Upper lobe of right lung (tissue), 1 donor: Measurements from ENCODE around the gene DEPDC5. TPM values are rescaled to one million over a fixed set of nuclear protein-coding genes. Genes with fewer than 3 reads are reported as not detected.
A peak's percentile ranks its signal among the peaks of the same experiment; 100 is the strongest.
"Not testable (repeated sequence)": the region's sequence is repeated elsewhere in the genome, so short reads cannot be mapped to it uniquely, and the experiment has no call there.

Experiments
- ATAC-seq: fragments of 200-7000 bp; cut with Tn5 transposase; one replicate; pipeline ENCODE4 v1.9.1; 2020; ENCODE audit warnings: mild to moderate bottlenecking, moderate library complexity
- DNase-seq: peaks from one replicate; pipeline ENCODE4 v3.0.0-alpha.2; 2020
- H3K27ac ChIP-seq: fragments of 200-600 bp; one replicate; pipeline ENCODE4 v1.8.0; 2022
- H3K27me3 ChIP-seq: fragments of 200-600 bp; one replicate; pipeline ENCODE4 v1.8.0; 2022; ENCODE audit warnings: mild to moderate bottlenecking
- H3K36me3 ChIP-seq: fragments of 200-600 bp; one replicate; pipeline ENCODE4 v1.8.0; 2022
- H3K4me1 ChIP-seq: fragments of 200-600 bp; one replicate; pipeline ENCODE4 v1.8.0; 2022
- H3K4me3 ChIP-seq: fragments of 200-600 bp; one replicate; pipeline ENCODE4 v1.8.0; 2022; ENCODE audit warnings: mild to moderate bottlenecking
- H3K9me3 ChIP-seq: fragments of 200-600 bp; one replicate; pipeline ENCODE4 v1.8.0; 2022
- intact Hi-C: fragments of 100-400 bp; cut with DNase I; formaldehyde crosslinking; loops from one replicate; pipeline ENCODE4 v1.11.0; 2022
- total RNA-seq: library from RNA; stranded (reverse); fragmentation: NEBNext Ultra II Directional; extraction: Animal tissue kit (Norgen Biotek cat#: 25700); gene quantifications from one replicate; pipeline ENCODE4 v1.2.1, GENCODE V29; 2021
- TF ChIP-seq, protein P1 (sequence below): fragments of 200-600 bp; IDR thresholded peaks from one replicate; pipeline ENCODE4 v1.8.0; 2022; ENCODE audit warnings: antibody characterized with exemption
- donor health status: DM: no; HTN: yes; CAD: no; lungs with severe emphysema.

Gene DEPDC5
- total RNA-seq, 1 donor from 2014 or later = 24.7 TPM

DNA sequence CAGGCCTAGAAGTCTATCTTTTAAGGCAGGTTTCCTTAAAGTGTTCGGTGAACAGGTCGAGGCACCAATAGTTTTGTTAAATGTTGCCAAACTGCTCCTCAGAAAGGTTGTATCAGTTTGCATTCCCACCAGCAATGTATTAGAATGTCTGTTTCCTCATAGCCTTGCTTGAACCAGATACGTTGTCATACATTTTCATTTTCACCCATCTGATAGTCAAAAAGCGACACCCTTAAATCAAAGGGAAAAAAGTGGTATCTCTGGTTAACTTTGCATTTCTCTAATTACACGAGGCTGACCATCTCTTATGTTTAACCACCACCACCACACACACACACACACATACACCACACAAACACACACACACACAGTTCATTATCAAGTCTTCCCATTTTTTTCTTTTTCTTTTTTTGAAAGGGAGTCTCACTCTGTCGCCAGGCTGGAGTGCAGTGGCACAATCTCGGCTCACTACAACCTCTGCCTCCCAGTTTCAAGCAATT, 20.2 kb upstream of the DEPDC5 start:
- H3K36me3 ChIP-seq = peaks cover 21% of the 10 kb centered on the region
- intact Hi-C loops = no loop called here
- ATAC-seq (no peak), DNase-seq (no peak)
- TF ChIP-seq, protein P1, sequence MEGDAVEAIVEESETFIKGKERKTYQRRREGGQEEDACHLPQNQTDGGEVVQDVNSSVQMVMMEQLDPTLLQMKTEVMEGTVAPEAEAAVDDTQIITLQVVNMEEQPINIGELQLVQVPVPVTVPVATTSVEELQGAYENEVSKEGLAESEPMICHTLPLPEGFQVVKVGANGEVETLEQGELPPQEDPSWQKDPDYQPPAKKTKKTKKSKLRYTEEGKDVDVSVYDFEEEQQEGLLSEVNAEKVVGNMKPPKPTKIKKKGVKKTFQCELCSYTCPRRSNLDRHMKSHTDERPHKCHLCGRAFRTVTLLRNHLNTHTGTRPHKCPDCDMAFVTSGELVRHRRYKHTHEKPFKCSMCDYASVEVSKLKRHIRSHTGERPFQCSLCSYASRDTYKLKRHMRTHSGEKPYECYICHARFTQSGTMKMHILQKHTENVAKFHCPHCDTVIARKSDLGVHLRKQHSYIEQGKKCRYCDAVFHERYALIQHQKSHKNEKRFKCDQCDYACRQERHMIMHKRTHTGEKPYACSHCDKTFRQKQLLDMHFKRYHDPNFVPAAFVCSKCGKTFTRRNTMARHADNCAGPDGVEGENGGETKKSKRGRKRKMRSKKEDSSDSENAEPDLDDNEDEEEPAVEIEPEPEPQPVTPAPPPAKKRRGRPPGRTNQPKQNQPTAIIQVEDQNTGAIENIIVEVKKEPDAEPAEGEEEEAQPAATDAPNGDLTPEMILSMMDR = no peak
- no peak overlapping the region for H3K4me3 ChIP-seq
- no peaks in the 10 kb centered on the region for H3K9me3 ChIP-seq
- H3K4me1 ChIP-seq = peaks cover 3% of the 10 kb centered on the region
- no peaks in the 10 kb centered on the region for H3K27me3 ChIP-seq
- H3K27ac ChIP-seq = no peak overlapping the region

GRCh38 chr22:31734512-31734911, 19.3 kb upstream of the DEPDC5 start:
- peaks cover 22% of the 10 kb centered on the region for H3K36me3 ChIP-seq
- intact Hi-C loops = no loop called here
- peaks cover 10% of the 10 kb centered on the region for H3K4me1 ChIP-seq
- ATAC-seq (no peak), DNase-seq (no peak)
- H3K4me3 ChIP-seq = no peak overlapping the region
- no peaks in the 10 kb centered on the region for H3K9me3 ChIP-seq
- H3K27me3 ChIP-seq = no peaks in the 10 kb centered on the region
- TF ChIP-seq, protein P1 = no peak
- no peak overlapping the region for H3K27ac ChIP-seq

DNA sequence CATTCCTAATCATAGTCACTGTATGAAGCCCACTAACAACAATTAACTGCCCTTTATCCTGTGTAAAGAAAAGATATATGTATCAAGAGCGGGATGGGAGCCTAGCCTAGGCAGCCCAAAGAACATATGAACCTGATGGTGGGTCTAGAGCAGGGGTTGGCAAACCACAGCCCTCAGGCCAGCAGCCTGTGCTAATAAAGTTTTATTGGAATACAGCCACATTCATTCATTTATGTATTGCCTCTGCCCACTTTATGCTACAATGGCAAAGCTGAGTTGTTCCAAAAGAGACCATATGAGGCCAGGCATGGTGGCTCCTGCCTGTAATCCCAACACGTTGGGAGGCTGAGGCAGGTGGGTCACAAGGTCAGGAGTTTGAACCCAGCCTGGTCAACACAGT, 17.4 kb upstream of the DEPDC5 start:
- Histone ChIP-seq H3K36me3 (peaks cover 22% of the 10 kb centered on the region), H3K9me3 (no peaks in the 10 kb centered on the region), H3K4me1 (peaks cover 13% of the 10 kb centered on the region), H3K27ac (no peak overlapping the region), H3K27me3 (no peaks in the 10 kb centered on the region), H3K4me3 (no peak overlapping the region)
- no peak for DNase-seq
- no peak for ATAC-seq
- intact Hi-C loops = no loop called here
- TF ChIP-seq, protein P1 = no peak

GRCh38 chr22:31737932-31738331, 15.9 kb upstream of the DEPDC5 start:
- H3K27ac ChIP-seq = no peak overlapping the region
- H3K9me3 ChIP-seq = no peaks in the 10 kb centered on the region
- no peak for ATAC-seq
- H3K36me3 ChIP-seq = peaks cover 22% of the 10 kb centered on the region
- H3K27me3 ChIP-seq = no peaks in the 10 kb centered on the region
- no peak overlapping the region for H3K4me3 ChIP-seq
- no peak for DNase-seq
- TF ChIP-seq, protein P1 = no peak
- H3K4me1 ChIP-seq = peaks cover 13% of the 10 kb centered on the region
- intact Hi-C loops = no loop called here

DNA sequence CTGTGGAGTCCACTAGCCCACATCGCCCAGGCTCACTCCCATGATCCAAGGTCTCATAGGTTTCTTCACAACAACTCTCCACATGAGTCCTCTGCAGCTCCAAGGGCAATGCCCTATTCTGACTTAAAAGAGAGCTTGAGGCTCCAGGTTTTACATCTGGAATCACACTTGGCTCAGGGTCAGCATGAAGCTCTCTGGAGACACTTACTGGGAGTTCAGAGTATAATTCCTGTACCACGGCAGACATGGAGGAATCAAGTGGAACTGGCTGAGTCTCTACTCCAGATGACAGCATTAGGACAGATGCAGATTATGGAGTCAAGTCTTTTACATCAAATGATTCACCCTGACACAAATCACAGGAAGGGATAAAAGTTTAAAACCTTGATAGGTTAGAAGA, 15.3 kb upstream of the DEPDC5 start:
- DNase-seq (no peak), ATAC-seq (no peak)
- Histone ChIP-seq H3K27ac (no peak overlapping the region), H3K36me3 (peaks cover 22% of the 10 kb centered on the region), H3K9me3 (no peaks in the 10 kb centered on the region), H3K4me1 (peaks cover 13% of the 10 kb centered on the region), H3K27me3 (no peaks in the 10 kb centered on the region), H3K4me3 (no peak overlapping the region)
- TF ChIP-seq, protein P1 = no peak
- intact Hi-C loops = no loop called here

DNA sequence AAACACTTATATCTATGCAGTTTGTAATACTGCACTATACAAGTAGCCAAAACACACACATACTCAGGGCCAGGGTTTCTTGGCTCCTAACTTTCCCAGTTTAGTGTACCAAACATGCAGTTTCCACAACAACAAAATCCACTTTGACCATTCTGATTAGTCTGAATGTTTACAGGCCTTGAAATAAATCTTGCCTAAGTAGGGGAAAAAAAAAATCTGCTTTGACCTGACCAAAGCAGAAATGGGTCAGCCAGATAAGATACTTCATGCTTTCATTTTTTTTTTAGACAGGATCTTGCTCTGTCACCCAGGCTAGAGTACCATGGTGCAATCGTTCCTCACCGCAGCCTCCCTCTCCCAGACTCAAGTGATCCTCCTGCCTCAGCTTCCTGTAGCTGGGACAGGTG, 14.0 kb upstream of the DEPDC5 start:
- intact Hi-C loops = no loop called here
- Histone ChIP-seq H3K4me3 (no peak overlapping the region), H3K27ac (peak overlapping the region; percentile 49), H3K9me3 (no peaks in the 10 kb centered on the region), H3K27me3 (no peaks in the 10 kb centered on the region), H3K36me3 (peaks cover 22% of the 10 kb centered on the region), H3K4me1 (peaks cover 10% of the 10 kb centered on the region)
- ATAC-seq (peak; percentile 77), DNase-seq (no peak)
- TF ChIP-seq, protein P1 = no peak

DNA sequence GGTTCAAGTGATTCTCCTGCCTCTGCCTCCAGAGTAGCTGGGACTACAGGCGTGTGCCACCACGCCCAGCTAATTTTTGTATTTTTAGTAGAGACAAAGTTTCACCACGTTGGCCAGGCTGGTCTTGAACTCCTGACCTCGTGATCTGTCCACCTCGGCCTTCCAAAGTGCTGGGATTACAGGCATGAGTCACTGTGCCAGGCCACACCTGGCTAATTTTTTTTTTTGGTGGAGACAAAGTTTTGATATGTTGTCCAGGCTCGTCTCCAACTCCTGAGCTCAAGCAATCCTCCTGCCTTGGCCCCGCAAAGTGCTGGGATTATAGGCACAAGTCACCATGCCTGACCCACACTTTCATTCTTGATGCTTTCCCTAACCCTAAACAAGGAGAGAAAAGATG, 13.5 kb upstream of the DEPDC5 start:
- H3K4me3 ChIP-seq, DNase-seq, intact Hi-C loops, H3K9me3 ChIP-seq, ATAC-seq, H3K27me3 ChIP-seq: not testable (repeated sequence)
- Histone ChIP-seq H3K36me3 (peaks cover 22% of the 10 kb centered on the region), H3K4me1 (peaks cover 10% of the 10 kb centered on the region), H3K27ac (peak overlapping the region; percentile 49)
